KMS-11 (cell line): Measurements from ENCODE around the gene FPR3.
"Not testable (repeated sequence)": the region's sequence is repeated elsewhere in the genome, so short reads cannot be mapped to it uniquely, and the experiment has no call there.

Experiments
- H2AFZ ChIP-seq: fragments of 200-600 bp; sonication (generic); 2 replicates; pipeline ENCODE4 v1.6.1; 2016; ENCODE audit warnings: antibody characterized with exemption, mixed run types, low read depth
- H3K27ac ChIP-seq: fragments of 200-600 bp; sonication (generic); 2 replicates; pipeline ENCODE4 v1.6.1; 2016; ENCODE audit warnings: mild to moderate bottlenecking, mixed run types
- H3K27me3 ChIP-seq: fragments of 200-600 bp; sonication (generic); 2 replicates; pipeline ENCODE4 v1.6.1; 2017; ENCODE audit warnings: mild to moderate bottlenecking, low read depth, mixed run types, moderate library complexity; ENCODE audit not compliant: insufficient read depth
- H3K36me3 ChIP-seq: fragments of 200-600 bp; sonication (generic); 2 replicates; pipeline ENCODE4 v1.6.1; 2017; ENCODE audit warnings: mild to moderate bottlenecking, mixed run types; ENCODE audit not compliant: insufficient read depth
- H3K4me1 ChIP-seq: fragments of 200-600 bp; sonication (generic); 2 replicates; pipeline ENCODE4 v1.6.1; 2016; ENCODE audit warnings: mild to moderate bottlenecking, low read depth, mixed run types; ENCODE audit not compliant: poor library complexity, severe bottlenecking
- H3K4me2 ChIP-seq: fragments of 200-600 bp; sonication (generic); 2 replicates; pipeline ENCODE4 v1.7.0; 2016; ENCODE audit warnings: mild to moderate bottlenecking, mixed run types
- H3K4me3 ChIP-seq: fragments of 200-600 bp; sonication (generic); IDR thresholded peaks from 2 replicates; pipeline ENCODE4 v1.6.1; 2017; ENCODE audit warnings: low read depth, low read length, mixed read lengths; ENCODE audit not compliant: insufficient read depth
- H3K79me2 ChIP-seq: fragments of 200-600 bp; sonication (generic); 2 replicates; pipeline ENCODE4 v1.6.1; 2016; ENCODE audit warnings: low read depth, mixed run types; ENCODE audit not compliant: insufficient read depth
- H3K9ac ChIP-seq: fragments of 200-600 bp; sonication (generic); 2 replicates; pipeline ENCODE4 v1.6.1; 2016; ENCODE audit warnings: mild to moderate bottlenecking, mixed run types
- H4K20me1 ChIP-seq: fragments of 200-600 bp; sonication (generic); 2 replicates; pipeline ENCODE4 v1.6.1; 2016; ENCODE audit warnings: mild to moderate bottlenecking, mixed run types; ENCODE audit not compliant: insufficient read depth
- TF ChIP-seq, protein P1 (sequence below): fragments of 200-600 bp; sonication (generic); conservative IDR thresholded peaks from 2 replicates; pipeline ENCODE4 v1.6.1; 2017; ENCODE audit warnings: low read depth, mild to moderate bottlenecking, antibody characterized with exemption, low read length, moderate library complexity, mixed read lengths

The FPR3 gene

DNA sequence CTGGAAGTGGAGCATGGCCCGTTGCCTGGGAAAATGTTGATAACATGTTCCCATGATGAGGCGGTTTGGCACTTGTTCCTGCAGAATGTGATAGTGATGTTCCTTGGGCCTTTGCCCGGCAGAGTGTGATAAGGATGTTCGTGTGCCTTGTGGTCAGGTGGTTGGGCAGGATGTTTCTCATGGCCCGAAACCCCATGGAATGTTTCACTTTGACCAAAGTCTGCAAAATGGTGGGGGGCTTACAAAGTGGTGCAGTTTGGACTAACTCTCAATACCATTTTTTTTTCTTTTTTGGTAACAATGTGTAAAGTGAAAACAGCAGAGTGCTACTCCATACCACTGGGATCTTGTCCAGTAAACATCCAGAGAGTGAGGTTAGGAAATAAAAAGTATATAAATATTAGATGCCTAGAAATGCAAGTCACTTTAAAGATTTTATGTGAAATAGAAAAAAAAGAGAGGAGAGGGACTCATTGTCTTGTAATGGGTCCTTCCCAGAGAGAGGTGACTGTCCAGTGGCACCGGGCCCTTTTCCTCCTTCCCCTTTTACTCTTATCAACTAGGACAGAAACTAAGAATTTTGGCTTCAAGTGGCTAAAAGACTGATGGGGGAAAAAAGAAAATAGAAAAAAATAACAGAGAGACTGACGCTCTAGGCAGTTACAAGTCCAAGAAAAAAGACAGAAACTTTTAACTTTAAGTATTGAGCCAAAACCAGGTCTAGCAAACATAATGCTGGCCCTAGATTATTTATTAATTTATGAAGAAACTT is 5.7 kb downstream of the FPR3 start:
- Histone ChIP-seq H3K4me1 (no peaks in the 10 kb centered on the region), H3K4me3 (no peak overlapping the region), H2AFZ (no peak overlapping the region), H3K36me3 (no peaks in the 10 kb centered on the region), H3K27me3 (no peaks in the 10 kb centered on the region), H3K4me2 (no peak overlapping the region), H3K79me2 (no peaks in the 10 kb centered on the region), H3K27ac (no peak overlapping the region), H3K9ac (no peak overlapping the region), H4K20me1 (no peaks in the 10 kb centered on the region)
- TF ChIP-seq, protein P1, sequence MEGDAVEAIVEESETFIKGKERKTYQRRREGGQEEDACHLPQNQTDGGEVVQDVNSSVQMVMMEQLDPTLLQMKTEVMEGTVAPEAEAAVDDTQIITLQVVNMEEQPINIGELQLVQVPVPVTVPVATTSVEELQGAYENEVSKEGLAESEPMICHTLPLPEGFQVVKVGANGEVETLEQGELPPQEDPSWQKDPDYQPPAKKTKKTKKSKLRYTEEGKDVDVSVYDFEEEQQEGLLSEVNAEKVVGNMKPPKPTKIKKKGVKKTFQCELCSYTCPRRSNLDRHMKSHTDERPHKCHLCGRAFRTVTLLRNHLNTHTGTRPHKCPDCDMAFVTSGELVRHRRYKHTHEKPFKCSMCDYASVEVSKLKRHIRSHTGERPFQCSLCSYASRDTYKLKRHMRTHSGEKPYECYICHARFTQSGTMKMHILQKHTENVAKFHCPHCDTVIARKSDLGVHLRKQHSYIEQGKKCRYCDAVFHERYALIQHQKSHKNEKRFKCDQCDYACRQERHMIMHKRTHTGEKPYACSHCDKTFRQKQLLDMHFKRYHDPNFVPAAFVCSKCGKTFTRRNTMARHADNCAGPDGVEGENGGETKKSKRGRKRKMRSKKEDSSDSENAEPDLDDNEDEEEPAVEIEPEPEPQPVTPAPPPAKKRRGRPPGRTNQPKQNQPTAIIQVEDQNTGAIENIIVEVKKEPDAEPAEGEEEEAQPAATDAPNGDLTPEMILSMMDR: no peak

DNA sequence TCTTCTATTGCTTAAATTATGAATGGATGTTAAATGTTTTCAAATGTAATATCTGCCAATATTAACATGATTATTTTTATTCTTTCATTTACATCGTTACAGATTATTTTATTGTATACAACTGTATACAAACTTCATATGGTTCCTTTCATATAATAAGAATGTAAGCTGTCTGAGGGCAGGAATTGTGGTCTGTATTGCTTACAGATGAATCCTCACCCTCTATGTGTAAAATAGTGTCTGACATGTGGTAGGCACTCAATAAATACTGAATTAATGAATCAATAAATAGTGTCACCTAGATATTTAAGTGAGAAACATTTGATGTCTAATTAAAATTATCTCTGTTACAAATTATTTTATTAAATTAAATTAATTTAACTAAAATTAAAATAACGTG is 7.8 kb downstream of the FPR3 start:
- no peak overlapping the region for H3K27ac ChIP-seq
- no peak overlapping the region for H3K4me2 ChIP-seq
- no peaks in the 10 kb centered on the region for H3K27me3 ChIP-seq
- no peak overlapping the region; the same call in 1 of the 2 replicates for H2AFZ ChIP-seq
- no peak overlapping the region for H3K9ac ChIP-seq
- H4K20me1 ChIP-seq: no peaks in the 10 kb centered on the region
- no peaks in the 10 kb centered on the region for H3K4me1 ChIP-seq
- H3K4me3 ChIP-seq: no peak overlapping the region
- H3K36me3 ChIP-seq: no peaks in the 10 kb centered on the region
- TF ChIP-seq, protein P1: no peak
- H3K79me2 ChIP-seq: no peaks in the 10 kb centered on the region

DNA sequence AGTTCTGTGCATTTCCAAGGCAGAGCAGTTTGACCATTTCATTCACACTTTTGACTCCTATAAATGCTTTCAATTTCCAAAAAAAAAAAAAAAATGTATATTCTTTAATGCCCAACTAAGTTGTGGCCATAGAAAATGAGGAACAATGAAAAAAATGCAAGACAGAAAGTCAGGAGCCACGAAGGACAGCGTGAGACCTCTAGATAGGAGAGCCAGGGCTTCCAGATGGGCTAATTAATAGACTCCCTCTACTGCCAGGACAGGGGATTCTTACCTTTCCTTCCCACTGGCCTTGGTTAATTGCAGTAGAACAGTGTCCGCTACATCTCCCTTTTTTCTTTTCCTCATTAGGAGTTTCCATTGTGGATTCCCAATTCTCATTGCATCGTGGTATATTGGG is 8.6 kb downstream of the FPR3 start:
- H3K4me1 ChIP-seq: no peaks in the 10 kb centered on the region
- H3K36me3 ChIP-seq: no peaks in the 10 kb centered on the region
- H3K9ac ChIP-seq: no peak overlapping the region
- no peak overlapping the region for H3K4me3 ChIP-seq
- no peak overlapping the region for H3K4me2 ChIP-seq
- H3K27ac ChIP-seq: no peak overlapping the region
- no peaks in the 10 kb centered on the region for H4K20me1 ChIP-seq
- no peaks in the 10 kb centered on the region for H3K27me3 ChIP-seq
- TF ChIP-seq, protein P1: no peak
- H2AFZ ChIP-seq: no peak overlapping the region
- no peaks in the 10 kb centered on the region for H3K79me2 ChIP-seq

DNA sequence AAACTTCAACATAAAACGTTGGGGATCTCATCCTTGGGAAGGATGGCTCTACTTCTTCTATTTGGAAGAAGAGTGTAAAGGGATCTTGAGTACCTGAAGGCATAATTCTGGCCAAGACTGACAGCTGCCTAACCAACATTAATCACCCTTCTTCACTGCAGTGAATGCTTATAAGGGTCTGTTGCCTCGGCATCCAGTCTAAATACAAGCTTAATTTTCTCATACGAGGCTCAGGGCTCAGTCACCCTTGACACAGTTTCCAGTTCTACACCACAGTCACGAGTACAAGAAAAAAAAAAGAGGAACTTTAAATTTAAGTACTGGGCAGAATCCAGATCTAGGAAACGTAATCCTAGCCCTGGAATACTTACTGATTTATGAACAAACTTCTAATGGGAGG is 9.0 kb downstream of the FPR3 start:
- H3K27ac ChIP-seq: no peak overlapping the region
- no peaks in the 10 kb centered on the region for H3K27me3 ChIP-seq
- no peaks in the 10 kb centered on the region for H3K36me3 ChIP-seq
- no peak overlapping the region for H3K9ac ChIP-seq
- H3K4me2 ChIP-seq: no peak overlapping the region
- H3K4me1 ChIP-seq: no peaks in the 10 kb centered on the region
- H2AFZ ChIP-seq: no peak overlapping the region
- no peaks in the 10 kb centered on the region for H4K20me1 ChIP-seq
- H3K4me3 ChIP-seq: no peak overlapping the region
- TF ChIP-seq, protein P1: no peak
- no peaks in the 10 kb centered on the region for H3K79me2 ChIP-seq

DNA sequence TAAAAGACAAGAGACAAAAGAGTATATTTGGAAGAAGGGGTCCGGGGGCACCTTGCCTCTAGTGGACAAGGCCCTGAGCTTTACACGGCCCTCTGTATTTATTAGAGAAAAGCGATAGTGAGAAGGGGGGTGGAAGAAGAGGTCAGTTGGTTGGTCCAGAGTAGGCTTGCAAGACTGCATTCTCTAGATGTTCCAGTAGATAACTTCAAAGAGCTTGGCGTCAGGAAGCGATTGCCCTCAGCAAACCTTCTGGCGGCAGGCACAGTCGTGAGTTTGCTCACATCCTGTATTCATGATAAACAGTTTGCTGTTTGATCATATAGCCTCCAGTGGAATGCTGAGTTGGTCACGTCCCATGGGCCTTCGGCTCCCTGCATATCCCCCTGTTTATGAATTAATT is 9.8 kb downstream of the FPR3 start:
- not testable (repeated sequence) for H3K27ac ChIP-seq, H2AFZ ChIP-seq, H3K27me3 ChIP-seq, H3K36me3 ChIP-seq, H3K4me3 ChIP-seq, H3K79me2 ChIP-seq, H3K9ac ChIP-seq, H3K4me1 ChIP-seq, H3K4me2 ChIP-seq, H4K20me1 ChIP-seq

DNA sequence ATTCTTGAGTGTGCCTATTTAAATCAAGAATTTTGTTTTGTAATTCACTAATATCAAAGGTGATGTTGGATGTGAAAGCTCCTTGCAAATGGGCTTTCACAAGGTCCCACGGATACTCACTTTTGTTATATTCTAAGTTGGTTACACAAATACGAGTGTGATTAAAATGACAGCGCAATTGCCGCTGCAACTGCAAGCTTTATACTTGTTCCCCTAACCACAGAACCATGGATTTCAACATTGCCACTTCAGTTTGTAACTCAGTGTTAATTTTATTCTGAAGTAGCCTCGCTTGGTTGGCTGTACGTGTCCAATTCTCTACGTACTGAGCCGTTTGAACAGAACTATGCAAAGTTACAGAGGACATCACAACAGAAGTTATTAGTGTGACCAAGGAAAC is 10.4 kb downstream of the FPR3 start:
- H3K27ac ChIP-seq, H3K9ac ChIP-seq, H3K4me2 ChIP-seq: not testable (repeated sequence)

DNA sequence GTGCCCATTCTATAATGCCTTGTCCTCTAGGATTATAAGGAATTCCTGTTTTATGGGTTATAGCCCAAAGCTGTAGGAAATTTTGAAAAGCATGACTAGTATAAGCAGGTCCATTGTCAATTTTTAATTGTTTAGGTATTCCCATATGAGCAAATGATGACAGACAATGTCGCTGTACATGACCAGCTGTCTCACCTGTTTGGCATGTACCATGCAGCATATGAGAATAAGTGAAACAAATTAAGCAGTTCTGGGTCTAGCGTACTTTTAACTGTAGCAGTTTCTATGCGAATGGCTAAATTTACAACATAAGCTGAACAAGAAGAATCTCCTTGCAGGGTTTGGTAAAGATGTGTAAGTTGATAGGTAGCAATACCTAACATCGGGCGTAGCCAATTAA is 11.6 kb downstream of the FPR3 start:
- not testable (repeated sequence) for H3K4me1 ChIP-seq, H3K4me3 ChIP-seq, H4K20me1 ChIP-seq, H3K27ac ChIP-seq, H3K27me3 ChIP-seq, H3K36me3 ChIP-seq, H2AFZ ChIP-seq, H3K4me2 ChIP-seq, H3K9ac ChIP-seq, H3K79me2 ChIP-seq

More for the DNA sequence above, 10.4 kb downstream of the FPR3 start:
- not testable (repeated sequence) for H3K4me1 ChIP-seq, H3K27me3 ChIP-seq, H4K20me1 ChIP-seq, H3K4me3 ChIP-seq, H3K36me3 ChIP-seq, H2AFZ ChIP-seq, H3K79me2 ChIP-seq
